Cardiac fibroblast (primary cell): Measurements from ENCODE around the gene PPP1R1C.

Source experiments
- DNase-seq, 2 donors: peaks; one replicate each; pipeline versions ENCODE4 v3.0.0 to v3.0.0-alpha.2; 2010; ENCODE audit warnings: low read depth in 2 of 2
- H3K4me3 ChIP-seq, 2 donors: replicated peaks in 1 of 2; 1 replicate in 1 of 2; 2 replicates in 1 of 2; pipeline ENCODE4 v1.5.1; 2011; ENCODE audit warnings: low read depth in 2 of 2, low read length in 2 of 2, mild to moderate bottlenecking in 2 of 2, moderate library complexity in 1 of 2
- TF ChIP-seq, protein P1 (sequence below): IDR thresholded peaks from one replicate; pipeline ENCODE4 v1.5.1; 2011; ENCODE audit warnings: low read depth, mild to moderate bottlenecking, low read length, inconsistent platforms

Gene PPP1R1C

DNA sequence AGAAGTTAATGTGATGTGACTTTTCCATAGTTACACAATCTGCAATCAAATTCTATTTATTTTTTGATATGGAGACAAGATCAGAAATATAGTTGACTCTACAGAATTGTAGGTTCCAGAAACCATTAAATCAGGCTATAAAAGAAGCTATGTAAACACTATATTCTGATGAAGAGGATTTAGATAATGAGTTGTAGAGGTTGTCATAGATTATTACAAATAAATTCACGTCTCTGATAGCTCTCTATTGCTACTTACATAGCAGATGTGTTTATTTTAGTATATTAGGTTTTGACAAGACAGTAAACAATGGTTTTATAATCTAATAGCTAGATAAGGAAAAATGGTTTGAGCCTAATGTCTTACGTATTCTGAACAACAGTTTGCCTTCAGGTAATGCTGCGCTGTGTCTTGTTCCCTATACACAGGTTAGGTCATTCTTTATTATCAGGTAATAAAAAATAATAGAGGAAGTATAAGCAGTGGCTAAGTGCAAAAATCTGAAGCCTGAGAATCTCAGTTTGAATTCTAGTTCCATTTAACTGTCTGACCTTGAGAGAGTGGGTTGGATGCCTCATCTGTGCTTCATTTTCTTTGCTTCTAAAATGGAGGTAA, 93.4 kb downstream of the PPP1R1C start:
- TF ChIP-seq, protein P1, sequence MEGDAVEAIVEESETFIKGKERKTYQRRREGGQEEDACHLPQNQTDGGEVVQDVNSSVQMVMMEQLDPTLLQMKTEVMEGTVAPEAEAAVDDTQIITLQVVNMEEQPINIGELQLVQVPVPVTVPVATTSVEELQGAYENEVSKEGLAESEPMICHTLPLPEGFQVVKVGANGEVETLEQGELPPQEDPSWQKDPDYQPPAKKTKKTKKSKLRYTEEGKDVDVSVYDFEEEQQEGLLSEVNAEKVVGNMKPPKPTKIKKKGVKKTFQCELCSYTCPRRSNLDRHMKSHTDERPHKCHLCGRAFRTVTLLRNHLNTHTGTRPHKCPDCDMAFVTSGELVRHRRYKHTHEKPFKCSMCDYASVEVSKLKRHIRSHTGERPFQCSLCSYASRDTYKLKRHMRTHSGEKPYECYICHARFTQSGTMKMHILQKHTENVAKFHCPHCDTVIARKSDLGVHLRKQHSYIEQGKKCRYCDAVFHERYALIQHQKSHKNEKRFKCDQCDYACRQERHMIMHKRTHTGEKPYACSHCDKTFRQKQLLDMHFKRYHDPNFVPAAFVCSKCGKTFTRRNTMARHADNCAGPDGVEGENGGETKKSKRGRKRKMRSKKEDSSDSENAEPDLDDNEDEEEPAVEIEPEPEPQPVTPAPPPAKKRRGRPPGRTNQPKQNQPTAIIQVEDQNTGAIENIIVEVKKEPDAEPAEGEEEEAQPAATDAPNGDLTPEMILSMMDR, result no peak
- no peak overlapping the region for H3K4me3 ChIP-seq
- no peak for DNase-seq

DNA sequence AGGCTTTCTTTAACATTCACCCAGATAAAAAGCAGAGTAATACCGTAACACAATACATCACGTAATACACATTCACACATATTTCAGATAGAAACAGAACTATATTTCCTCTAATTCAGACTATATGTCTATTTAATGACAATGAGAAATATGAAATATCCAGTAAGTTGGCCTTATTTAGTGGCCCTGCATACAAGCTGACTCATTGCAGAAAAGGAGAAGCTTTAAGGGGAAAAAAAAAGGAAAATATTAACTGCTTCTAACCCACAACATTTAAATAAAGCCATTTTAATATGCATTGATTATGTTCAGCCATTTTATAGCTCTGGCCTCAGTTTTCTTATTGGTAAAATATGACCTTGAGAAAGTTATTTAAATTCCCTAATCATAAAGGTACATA, 94.8 kb downstream of the PPP1R1C start:
- DNase-seq, result no peak
- TF ChIP-seq, protein P1, result no peak
- H3K4me3 ChIP-seq, result no peak overlapping the region

DNA sequence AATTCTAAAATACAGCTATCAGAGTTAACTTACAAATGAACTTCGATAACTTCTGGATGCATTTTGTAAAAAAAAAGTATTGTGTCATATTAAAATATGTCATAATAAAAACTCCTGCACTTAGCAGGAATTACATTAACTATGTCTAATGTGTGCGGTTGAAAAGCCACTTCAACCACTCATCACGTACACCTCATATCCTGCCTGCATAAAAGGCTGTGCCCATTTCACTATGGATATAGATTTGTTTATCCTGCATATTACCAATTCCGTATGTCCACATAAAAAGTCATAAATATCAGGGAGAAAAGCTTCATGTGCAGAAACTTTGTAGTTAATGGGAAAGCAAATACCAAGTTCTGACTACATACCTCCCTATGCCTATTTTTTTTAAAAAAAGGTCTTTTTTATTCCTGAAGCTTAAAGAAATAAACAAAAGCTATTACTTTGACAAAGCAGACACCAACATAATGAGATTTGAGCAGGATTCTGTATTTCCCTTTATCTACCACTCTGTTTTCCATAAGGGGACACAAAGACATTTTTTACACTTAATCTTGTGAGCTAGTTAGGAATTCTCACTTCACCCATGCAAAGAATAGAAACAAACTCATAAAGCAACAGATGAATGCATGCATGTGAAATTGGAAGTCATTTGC, 96.1 kb downstream of the PPP1R1C start:
- TF ChIP-seq, protein P1, result no peak
- DNase-seq, result no peak

DNA sequence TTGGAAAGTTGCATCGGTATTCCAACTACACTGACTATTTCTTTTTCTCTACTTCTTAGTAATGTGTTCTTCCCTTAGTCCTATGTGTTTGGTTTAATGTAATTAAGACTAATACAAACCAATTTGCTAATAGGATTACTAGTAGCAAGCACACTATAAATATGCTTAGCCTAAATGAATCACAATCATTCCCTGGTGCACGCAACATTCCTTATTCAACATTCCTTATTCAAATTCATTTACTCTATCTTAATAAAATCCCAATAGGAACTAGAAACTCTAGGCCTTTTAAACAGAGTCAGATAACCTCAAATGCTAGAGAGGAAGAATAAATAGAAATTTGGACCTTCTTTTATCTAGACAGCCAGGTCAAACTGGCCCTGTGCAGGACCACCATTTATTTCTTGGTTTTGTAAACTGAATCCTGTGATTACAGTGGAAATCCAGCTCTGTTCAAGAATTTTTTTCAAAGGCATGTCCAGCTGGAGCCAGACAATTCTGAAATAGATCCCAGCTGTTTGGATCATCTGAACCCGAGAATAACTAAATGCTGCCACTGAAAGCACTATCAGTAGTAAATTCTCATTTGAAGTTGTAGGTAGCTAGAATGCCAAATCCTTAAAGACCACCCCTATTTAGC, 103.1 kb downstream of the PPP1R1C start:
- TF ChIP-seq, protein P1, result no peak
- DNase-seq, result no peak
- no peak overlapping the region for H3K4me3 ChIP-seq

More for the DNA sequence above, 96.1 kb downstream of the PPP1R1C start:
- H3K4me3 ChIP-seq, result no peak overlapping the region

DNA sequence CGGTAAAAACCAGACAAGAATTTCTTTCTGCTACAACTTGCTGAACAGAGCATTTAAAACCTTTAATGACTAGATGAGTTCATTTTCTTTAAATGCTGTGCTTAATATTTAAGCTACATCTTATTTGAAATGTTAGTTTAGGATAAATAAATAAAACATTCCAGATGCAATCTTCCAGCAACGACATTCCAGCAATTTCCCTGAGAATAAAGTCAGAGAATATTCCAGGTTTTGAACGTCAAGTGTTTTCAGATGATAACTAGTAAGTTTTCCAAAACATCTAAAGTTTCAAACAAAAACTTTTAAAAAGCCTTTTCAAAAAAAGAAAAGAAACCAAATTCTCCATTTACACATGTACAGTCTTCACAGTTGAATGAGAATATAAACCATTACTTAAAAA, 104.8 kb downstream of the PPP1R1C start:
- H3K4me3 ChIP-seq, result no peak overlapping the region
- no peak for DNase-seq
- TF ChIP-seq, protein P1, result no peak

DNA sequence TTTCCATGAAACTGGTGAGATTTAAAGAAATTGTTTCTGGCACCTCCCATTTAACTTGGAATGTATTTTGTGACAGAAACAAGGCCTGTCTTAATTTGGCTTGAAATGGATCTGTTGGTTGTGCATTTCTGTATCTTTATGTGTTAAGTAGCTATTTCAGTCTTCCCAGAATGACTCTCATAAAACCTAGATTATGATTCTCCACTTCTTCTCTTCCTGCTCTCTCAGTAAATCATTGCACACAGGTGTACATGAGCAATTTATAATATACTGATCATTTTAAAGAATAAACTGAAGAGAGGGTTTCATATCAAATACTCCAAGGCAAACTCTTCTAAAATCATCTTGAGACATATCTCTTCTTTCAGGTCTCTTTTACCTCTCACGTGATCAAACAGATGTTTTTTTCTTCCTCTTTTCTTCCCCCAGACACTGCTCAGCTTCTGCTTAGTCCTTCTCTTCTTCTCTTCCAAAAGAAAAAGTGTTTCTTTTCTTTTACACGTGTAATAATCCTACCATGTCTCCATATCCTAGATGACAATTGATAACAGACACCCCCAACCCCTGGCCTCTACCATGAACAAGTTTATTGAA, 112.0 kb downstream of the PPP1R1C start:
- H3K4me3 ChIP-seq, result no peak overlapping the region
- DNase-seq, result no peak
- TF ChIP-seq, protein P1, result no peak
